Naive thymus-derived CD4-positive, alpha-beta T cell (primary cell): ENCODE results near the gene SSX2. TPM values are rescaled to one million over a fixed set of nuclear protein-coding genes. Genes with fewer than 3 reads are reported as not detected.
"Not testable (repeated sequence)": the region's sequence is repeated elsewhere in the genome, so short reads cannot be mapped to it uniquely, and the experiment has no call there.

Experiments used
- ATAC-seq: fragments of 150-1000 bp; cut with Tn5 transposase; 2 replicates; pipeline ENCODE4 v1.10.0; 2021; ENCODE audit warnings: mild to moderate bottlenecking, moderate library complexity
- CTCF ChIA-PET: fragments of 350-600 bp; sonication (Branson Sonifier 250); formaldehyde crosslinking; loops from one replicate; lab custom pipeline; 2021; ENCODE audit warnings: antibody characterized with exemption; lab: Charles Lee
- POLR2A ChIA-PET: fragments of 350-600 bp; sonication (Branson Sonifier 250); formaldehyde crosslinking; loops from one replicate; lab custom pipeline; 2021; ENCODE audit warnings: antibody characterized with exemption, inconsistent platforms; lab: Charles Lee
- DNase-seq, 9 donors: peaks; one replicate each; pipeline versions ENCODE4 v3.0.0 to v3.0.0-alpha.2; 2020 to 2022; ENCODE audit warnings: mixed read lengths in 1 of 9
- H3K27ac ChIP-seq: one replicate; pipeline ENCODE4 v1.7.0; 2013; ENCODE audit warnings: mild to moderate bottlenecking, low read depth, low read length, moderate library complexity
- H3K27me3 ChIP-seq, 2 donors: one replicate each; pipeline ENCODE4 v1.7.0; 2013; ENCODE audit warnings: low read length in 2 of 2, mild to moderate bottlenecking in 2 of 2, moderate library complexity in 2 of 2; ENCODE audit not compliant: control insufficient read depth in 2 of 2, insufficient read depth in 2 of 2
- H3K36me3 ChIP-seq, 3 experiments: 1 replicate in 2 of 3; 2 replicates in 1 of 3; pipeline ENCODE4 v1.7.0; 2013; ENCODE audit warnings: low read length in 3 of 3, mild to moderate bottlenecking in 3 of 3, moderate library complexity in 1 of 3; ENCODE audit not compliant: insufficient read depth in 3 of 3, control insufficient read depth in 2 of 3
- H3K4me1 ChIP-seq, 2 donors: one replicate each; pipeline ENCODE4 v1.7.0; 2013; ENCODE audit warnings: low read length in 2 of 2, mild to moderate bottlenecking in 2 of 2, moderate library complexity in 1 of 2; ENCODE audit not compliant: control insufficient read depth in 2 of 2, insufficient read depth in 2 of 2
- H3K4me3 ChIP-seq: 2 replicates; pipeline ENCODE4 v1.7.0; 2013; ENCODE audit warnings: mild to moderate bottlenecking, low read length
- H3K9me3 ChIP-seq, 3 experiments: 1 replicate in 2 of 3; 2 replicates in 1 of 3; pipeline ENCODE4 v1.7.0; 2013; ENCODE audit warnings: low read length in 3 of 3; ENCODE audit not compliant: control insufficient read depth in 2 of 3
- H3K27ac Mint-ChIP-seq, 9 donors: one replicate each; pipeline ENCODE4 v1.8.0; 2020 to 2022; ENCODE audit warnings: mixed read lengths in 9 of 9, mild to moderate bottlenecking in 8 of 9, moderate library complexity in 5 of 9, inconsistent platforms in 2 of 9
- H3K27me3 Mint-ChIP-seq, 5 donors: one replicate each; pipeline ENCODE4 v1.8.0; 2021 to 2022; ENCODE audit warnings: mixed read lengths in 5 of 5, mild to moderate bottlenecking in 1 of 5
- H3K36me3 Mint-ChIP-seq, 5 donors: one replicate each; pipeline ENCODE4 v1.8.0; 2020 to 2022; ENCODE audit warnings: mixed read lengths in 5 of 5, mild to moderate bottlenecking in 3 of 5, inconsistent platforms in 1 of 5
- H3K4me1 Mint-ChIP-seq, 7 donors: one replicate each; pipeline ENCODE4 v1.8.0; 2020 to 2022; ENCODE audit warnings: mixed read lengths in 7 of 7, mild to moderate bottlenecking in 3 of 7, inconsistent platforms in 1 of 7
- H3K4me3 Mint-ChIP-seq, 10 donors: one replicate each; pipeline ENCODE4 v1.8.0; 2020 to 2022; ENCODE audit warnings: mild to moderate bottlenecking in 10 of 10, mixed read lengths in 10 of 10, moderate library complexity in 6 of 10, inconsistent platforms in 2 of 10
- H3K9me3 Mint-ChIP-seq, 11 donors: one replicate each; pipeline ENCODE4 v1.8.0; 2020 to 2022; ENCODE audit warnings: mixed read lengths in 11 of 11, mild to moderate bottlenecking in 4 of 11, inconsistent platforms in 1 of 11, moderate library complexity in 1 of 11
- intact Hi-C, 2 donors: fragments of 100-400 bp; cut with micrococcal nuclease; formaldehyde crosslinking; loops; one replicate each; pipeline ENCODE4 v1.15.1; 2023
- polyA plus RNA-seq, 2 donors: library from polyadenylated mRNA; unstranded; fragments of 300-500 nt; fragmentation: Illumina TruSeq; gene quantifications; one replicate each; pipeline ENCODE4 v1.2.3, GENCODE V29; 2021
- total RNA-seq, 6 experiments: library from RNA in 5 of 6; stranded (reverse) in 5 of 6; gene quantifications; 1 replicate in 5 of 6; 2 replicates in 1 of 6; pipeline ENCODE4 v1.2.3 and lab custom pipeline; 2021 to 2026

SSX2 gene, protein sequence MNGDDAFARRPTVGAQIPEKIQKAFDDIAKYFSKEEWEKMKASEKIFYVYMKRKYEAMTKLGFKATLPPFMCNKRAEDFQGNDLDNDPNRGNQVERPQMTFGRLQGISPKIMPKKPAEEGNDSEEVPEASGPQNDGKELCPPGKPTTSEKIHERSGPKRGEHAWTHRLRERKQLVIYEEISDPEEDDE
- total RNA-seq (not detected), polyA plus RNA-seq (not detected), total RNA-seq (lab: John Stamatoyannopoulos, UW) (not detected)

DNA sequence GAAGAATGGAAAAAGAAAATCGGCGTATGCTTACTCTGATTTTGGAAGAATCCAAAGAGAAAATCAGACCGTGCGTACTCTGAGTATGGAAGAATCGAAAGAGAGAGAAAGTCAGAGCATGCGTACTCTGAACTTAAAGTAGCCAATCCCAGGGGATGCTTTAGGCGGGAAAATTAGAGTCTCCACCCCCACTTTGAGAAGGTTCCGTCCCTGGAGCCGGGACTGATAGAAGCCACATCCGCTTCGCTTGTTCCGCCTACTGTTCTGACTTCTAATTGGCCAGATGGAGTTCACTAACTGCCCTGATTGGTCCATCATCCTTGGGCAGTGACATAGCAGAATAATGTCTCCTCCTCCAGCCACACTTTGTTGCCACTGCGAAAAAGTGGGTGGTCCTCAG, at the start of gene SSX2:
SSX2 (minus strand) TSS at position 101 of the 400 bp plus-strand sequence. CDS start 1,429 bp downstream, outside the sequence.
- H3K4me1 ChIP-seq, ATAC-seq, H3K36me3 ChIP-seq, DNase-seq, H3K27me3 Mint-ChIP-seq, H3K4me3 Mint-ChIP-seq, H3K36me3 Mint-ChIP-seq, H3K9me3 ChIP-seq, H3K4me1 Mint-ChIP-seq, H3K9me3 Mint-ChIP-seq, intact Hi-C loops, H3K4me3 ChIP-seq, H3K27ac ChIP-seq, POLR2A ChIA-PET, CTCF ChIA-PET, H3K27ac Mint-ChIP-seq, H3K27me3 ChIP-seq: not testable (repeated sequence)

DNA sequence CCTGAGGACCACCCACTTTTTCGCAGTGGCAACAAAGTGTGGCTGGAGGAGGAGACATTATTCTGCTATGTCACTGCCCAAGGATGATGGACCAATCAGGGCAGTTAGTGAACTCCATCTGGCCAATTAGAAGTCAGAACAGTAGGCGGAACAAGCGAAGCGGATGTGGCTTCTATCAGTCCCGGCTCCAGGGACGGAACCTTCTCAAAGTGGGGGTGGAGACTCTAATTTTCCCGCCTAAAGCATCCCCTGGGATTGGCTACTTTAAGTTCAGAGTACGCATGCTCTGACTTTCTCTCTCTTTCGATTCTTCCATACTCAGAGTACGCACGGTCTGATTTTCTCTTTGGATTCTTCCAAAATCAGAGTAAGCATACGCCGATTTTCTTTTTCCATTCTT, 44.0 kb upstream of the SSX2 start, which contains the start of gene SSX2B:
SSX2B (plus strand) TSS at position 301 of the 400 bp plus-strand sequence. CDS start 1,429 bp downstream, outside the sequence.
- H3K27ac Mint-ChIP-seq, ATAC-seq, H3K27me3 ChIP-seq, H3K36me3 ChIP-seq, H3K4me3 ChIP-seq, H3K27ac ChIP-seq, H3K9me3 ChIP-seq, H3K27me3 Mint-ChIP-seq, POLR2A ChIA-PET, intact Hi-C loops, H3K4me1 ChIP-seq, H3K9me3 Mint-ChIP-seq, DNase-seq, CTCF ChIA-PET, H3K36me3 Mint-ChIP-seq, H3K4me1 Mint-ChIP-seq, H3K4me3 Mint-ChIP-seq: not testable (repeated sequence)

DNA sequence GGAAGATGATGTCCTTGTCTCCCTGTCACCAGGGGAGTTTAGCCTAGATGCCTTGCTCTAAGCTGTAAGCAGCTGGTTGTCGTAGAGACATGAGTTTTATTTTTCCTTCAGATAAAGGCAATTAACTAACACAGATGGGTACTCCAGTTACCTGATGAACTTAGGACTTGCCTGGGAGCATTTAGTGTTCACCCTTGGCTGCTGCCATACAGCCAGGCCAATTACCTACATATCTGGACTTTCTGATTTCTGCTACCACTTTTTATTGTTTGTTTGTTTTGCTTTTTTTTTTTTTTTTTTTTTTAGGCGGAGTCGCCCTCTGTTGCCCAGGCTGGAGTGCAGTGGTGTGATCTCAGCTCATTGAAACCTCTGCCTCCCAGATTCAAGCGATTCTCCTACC, 14.9 kb downstream of the SSX2 start:
- intact Hi-C loops, H3K4me1 Mint-ChIP-seq, ATAC-seq: not testable (repeated sequence)

DNA sequence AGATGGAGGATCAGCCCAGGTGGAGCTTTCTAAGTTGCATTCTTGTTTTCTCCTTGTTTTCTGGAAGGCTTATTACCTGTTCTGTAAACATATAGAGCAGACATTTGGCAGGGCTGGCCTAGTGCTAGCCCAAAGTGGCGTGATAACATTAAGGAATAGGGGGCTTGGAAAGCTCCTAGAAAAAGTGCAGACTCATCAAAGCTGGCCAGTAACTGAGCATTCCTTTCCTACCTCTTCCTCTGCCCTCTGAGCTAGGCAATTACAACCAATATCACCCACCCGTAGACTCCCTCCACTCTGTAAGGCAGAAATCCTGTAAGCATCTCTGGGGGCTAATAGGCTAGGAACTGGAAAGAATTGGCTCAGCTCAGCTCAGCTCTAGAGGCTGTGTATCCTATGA, 44.8 kb downstream of the SSX2 start:
- H3K9me3 Mint-ChIP-seq, H3K4me1 Mint-ChIP-seq, DNase-seq, H3K27me3 Mint-ChIP-seq, H3K36me3 Mint-ChIP-seq, CTCF ChIA-PET, ATAC-seq, H3K27me3 ChIP-seq, H3K9me3 ChIP-seq, intact Hi-C loops, H3K4me3 ChIP-seq, H3K4me3 Mint-ChIP-seq, H3K27ac ChIP-seq, H3K4me1 ChIP-seq, H3K27ac Mint-ChIP-seq, POLR2A ChIA-PET, H3K36me3 ChIP-seq: not testable (repeated sequence)

More for the DNA sequence above, 14.9 kb downstream of the SSX2 start:
- H3K4me1 ChIP-seq, H3K27me3 Mint-ChIP-seq, H3K4me3 Mint-ChIP-seq, H3K36me3 ChIP-seq, CTCF ChIA-PET, H3K9me3 Mint-ChIP-seq, H3K36me3 Mint-ChIP-seq, H3K4me3 ChIP-seq, H3K27ac Mint-ChIP-seq, DNase-seq, H3K27me3 ChIP-seq, H3K9me3 ChIP-seq, H3K27ac ChIP-seq, POLR2A ChIA-PET: not testable (repeated sequence)

DNA sequence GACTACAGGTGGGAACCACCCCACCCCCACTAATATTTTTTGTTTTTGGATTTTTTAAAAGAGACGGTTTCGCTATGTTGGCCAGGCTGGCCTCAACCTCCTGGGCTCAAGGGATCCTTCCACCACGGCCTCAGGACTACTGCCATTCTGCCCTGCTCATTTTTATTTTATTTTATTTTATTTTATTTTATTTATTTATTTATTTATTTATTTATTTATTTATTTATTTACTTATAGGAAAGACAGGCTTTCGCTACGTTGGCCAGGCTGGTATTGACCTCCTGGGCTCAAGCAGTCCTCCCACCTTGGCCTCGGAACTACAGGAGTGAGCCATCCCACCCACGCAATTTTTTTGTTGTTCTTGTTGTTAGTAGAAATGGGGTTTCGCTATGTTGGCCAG, 51.5 kb downstream of the SSX2 start:
- H3K27ac Mint-ChIP-seq, H3K4me1 ChIP-seq, ATAC-seq, POLR2A ChIA-PET, CTCF ChIA-PET, H3K4me3 ChIP-seq, H3K4me3 Mint-ChIP-seq, H3K9me3 ChIP-seq, H3K27me3 Mint-ChIP-seq, H3K36me3 Mint-ChIP-seq, DNase-seq, H3K27ac ChIP-seq, H3K36me3 ChIP-seq, H3K4me1 Mint-ChIP-seq, H3K27me3 ChIP-seq, H3K9me3 Mint-ChIP-seq, intact Hi-C loops: not testable (repeated sequence)

DNA sequence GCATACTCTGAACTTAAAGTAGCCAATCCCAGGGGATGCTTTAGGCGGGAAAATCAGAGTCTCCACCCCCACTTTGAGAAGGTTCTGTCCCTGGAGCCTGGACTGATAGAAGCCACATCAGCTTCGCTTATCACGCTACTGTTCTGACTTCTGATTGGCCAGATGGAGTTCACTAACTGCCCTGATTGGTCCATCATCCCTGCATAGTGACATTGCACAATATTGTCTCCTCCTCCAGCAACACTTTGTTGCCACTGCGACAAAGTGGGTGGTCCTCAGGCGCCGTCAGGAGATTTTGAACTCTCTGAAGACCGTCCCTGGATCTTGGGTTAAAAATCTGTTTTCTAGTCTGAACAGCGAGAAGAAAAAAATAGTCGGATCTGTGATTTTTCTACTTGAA, 52.2 kb downstream of the SSX2 start, which contains the start of gene SSX7:
SSX7 (minus strand) TSS at position 101 of the 400 bp plus-strand sequence. CDS start 1,428 bp downstream, outside the sequence.
- H3K9me3 ChIP-seq, H3K27ac Mint-ChIP-seq, DNase-seq, H3K4me3 Mint-ChIP-seq, H3K27ac ChIP-seq, H3K4me3 ChIP-seq, H3K27me3 Mint-ChIP-seq, ATAC-seq, H3K4me1 Mint-ChIP-seq, intact Hi-C loops, POLR2A ChIA-PET, H3K36me3 Mint-ChIP-seq, H3K4me1 ChIP-seq, CTCF ChIA-PET, H3K9me3 Mint-ChIP-seq, H3K36me3 ChIP-seq, H3K27me3 ChIP-seq: not testable (repeated sequence)

DNA sequence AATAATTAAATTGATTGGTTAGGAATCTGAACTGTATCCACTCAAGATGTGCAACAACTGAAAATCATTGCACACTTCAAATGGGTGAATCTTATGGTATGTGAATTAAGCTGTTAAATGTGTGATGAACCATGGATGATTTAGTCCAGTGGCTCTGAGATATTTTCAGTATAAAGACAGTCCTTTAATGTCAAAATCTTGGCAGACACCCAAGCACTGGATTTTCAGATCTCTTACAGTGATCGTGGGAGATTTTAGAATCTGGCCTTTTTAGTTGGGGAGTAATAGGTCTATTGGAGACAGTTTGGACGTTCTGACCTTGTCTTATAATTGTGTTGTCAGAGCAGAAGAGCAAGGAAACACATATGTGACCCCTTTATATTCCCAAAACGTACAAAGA, 56.3 kb downstream of the SSX2 start:
- intact Hi-C loops, H3K36me3 ChIP-seq, H3K4me3 ChIP-seq, CTCF ChIA-PET, H3K4me1 ChIP-seq, H3K4me1 Mint-ChIP-seq, POLR2A ChIA-PET, ATAC-seq, H3K36me3 Mint-ChIP-seq, H3K27me3 ChIP-seq, H3K9me3 ChIP-seq, H3K27ac ChIP-seq, H3K4me3 Mint-ChIP-seq, H3K9me3 Mint-ChIP-seq, H3K27ac Mint-ChIP-seq, DNase-seq: not testable (repeated sequence)
- H3K27me3 Mint-ChIP-seq, result peaks cover 0 to 14% (median 4%) of the 10 kb centered on the region in 5 donors
